Measurements from ENCODE around the gene LRRK2.
"Not testable (repeated sequence)": the region's sequence is repeated elsewhere in the genome, so short reads cannot be mapped to it uniquely, and the experiment has no call there.

Gene LRRK2

DNA sequence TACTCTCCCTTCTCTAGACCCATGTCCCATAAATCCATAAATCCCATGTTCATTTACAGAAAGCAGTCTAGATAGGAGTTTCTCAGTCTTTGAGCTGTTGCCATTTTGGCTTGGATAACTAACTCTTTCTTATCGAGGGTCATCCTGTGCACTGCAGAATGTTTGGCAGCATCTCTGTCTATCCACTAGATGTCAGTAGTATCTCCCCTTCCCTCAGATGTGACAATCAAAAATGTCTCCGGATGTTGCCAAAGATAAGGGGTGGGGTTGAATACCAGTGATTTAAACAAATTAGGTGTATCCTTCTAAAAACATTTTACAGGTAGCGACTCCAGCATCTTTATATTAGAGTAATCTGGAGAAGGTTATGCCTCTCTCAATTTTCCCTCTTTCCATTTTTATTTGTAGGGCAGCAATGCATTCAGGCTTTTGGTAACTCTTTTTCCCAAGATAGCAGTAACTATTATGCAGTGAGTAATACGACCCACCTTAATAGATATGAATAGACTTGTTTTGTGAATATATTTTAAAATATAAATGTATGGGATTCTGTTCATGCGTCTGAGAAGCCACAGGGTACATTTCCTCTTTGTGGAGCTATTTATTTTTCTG lies 100.7 kb downstream of the LRRK2 start:
- peak; percentile 71 for DNase-seq

DNA sequence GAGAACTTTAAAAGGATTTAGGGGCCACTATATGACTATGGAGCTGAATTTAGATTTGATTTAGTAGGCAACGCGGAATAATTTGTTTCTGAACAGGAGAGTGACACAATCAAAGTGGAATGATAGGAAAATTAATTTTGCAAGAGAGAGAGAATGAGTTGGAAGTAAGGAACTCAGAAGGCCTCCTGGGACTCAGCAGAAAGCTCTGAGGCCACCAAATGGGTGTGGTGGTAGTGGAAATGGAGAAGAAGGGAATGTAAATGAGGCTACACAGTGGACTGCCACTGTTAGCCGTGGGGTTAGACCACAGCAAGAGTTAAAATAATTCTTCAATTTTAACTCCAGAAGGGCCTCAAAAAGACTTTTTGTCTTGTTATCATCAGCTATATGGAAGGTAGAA lies 102.7 kb downstream of the LRRK2 start:
- no peak for DNase-seq

- no peak for DNase-seq
Measured at GRCh38 chr12:40330180-40330579, 105.4 kb downstream of the LRRK2 start.

DNA sequence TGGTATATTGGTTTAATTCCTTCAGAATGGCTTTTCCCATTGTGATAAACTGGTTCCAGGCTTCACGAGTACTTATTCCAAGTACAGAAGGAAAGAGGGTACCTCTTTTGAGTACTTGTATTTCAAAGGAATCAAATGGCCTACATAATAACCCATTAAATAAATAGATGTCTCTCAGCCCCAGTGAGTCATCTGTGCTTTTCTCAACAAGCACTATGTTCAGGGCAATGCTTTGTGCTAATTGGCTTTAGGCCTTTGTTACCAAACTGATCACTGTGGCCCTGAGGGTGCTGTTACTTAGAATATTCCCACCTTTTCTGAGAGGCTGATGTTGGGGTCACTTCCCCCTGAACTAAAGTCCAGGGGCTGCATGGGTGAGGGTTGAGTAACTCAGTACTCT lies 107.1 kb downstream of the LRRK2 start:
- no peak for DNase-seq

- no peak for DNase-seq
Measured at GRCh38 chr12:40335991-40336390, 111.2 kb downstream of the LRRK2 start.

GRCh38 chr12:40336573-40337199 lies 111.9 kb downstream of the LRRK2 start:
- DNase-seq, result peak; percentile 51

DNA sequence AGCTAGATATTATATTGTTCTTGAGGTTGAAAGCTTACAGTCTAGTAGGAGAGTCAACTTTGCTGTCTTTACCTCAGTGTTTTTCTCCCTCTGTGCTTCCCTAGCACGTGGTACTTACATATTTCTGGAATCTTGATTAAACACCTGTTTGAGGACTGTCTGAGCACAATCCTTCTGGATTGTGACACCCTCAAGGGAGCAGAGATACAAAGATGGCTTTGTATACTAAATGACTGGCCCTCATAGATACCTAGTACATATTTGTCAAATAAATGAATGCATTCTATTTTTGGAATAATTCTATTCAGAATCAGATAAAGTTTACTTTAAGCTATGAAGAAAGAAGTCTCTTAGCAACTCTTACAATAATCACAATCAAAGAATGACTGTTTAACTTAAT lies 113.3 kb downstream of the LRRK2 start:
- DNase-seq, result no peak

- DNase-seq, result no peak
Measured at GRCh38 chr12:40338621-40339020, 113.8 kb downstream of the LRRK2 start.

- DNase-seq, result no peak
Measured at GRCh38 chr12:40342010-40342409, 117.2 kb downstream of the LRRK2 start.

GRCh38 chr12:40343124-40343523 lies 118.3 kb downstream of the LRRK2 start:
- DNase-seq, result no peak

DNA sequence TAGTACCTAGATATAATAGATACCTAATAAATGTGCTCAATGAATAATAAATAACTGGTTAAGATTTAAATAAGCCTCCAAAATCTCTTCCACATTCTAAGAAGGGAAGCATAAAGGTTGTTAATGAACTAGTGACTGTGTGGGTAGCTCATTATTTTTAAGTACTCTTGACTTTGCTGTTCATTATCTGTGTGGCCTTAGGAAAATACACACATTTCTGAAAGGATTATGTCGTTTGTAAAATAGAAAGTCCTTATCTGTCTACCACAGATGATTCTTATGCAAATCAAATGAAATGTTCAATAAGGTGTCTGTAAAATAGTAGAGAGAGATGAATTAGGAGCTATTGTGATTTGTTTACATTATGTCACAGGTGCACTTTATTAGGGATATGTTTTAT lies 119.5 kb downstream of the LRRK2 start:
- no peak for DNase-seq

GRCh38 chr12:40351976-40352375 lies 127.2 kb downstream of the LRRK2 start:
- DNase-seq, result no peak

DNA sequence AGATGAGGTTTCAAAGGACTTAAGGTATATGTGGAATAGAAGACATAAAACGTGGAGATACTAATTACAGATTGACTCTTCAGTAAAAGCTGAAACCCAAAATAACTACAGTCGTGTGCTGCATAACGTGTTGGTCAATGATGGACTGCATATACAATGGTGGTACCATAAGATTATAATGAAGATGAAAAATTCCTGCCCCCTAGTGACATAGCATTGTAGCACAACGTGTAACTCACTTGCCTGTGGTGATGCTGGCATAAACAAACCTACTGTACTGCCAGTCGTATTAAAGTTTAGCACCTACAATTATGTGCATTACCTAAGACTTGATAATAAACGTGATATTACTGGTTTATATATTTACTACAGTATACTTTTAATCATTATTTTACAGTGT lies 150.3 kb downstream of the LRRK2 start:
- DNase-seq, result peak; percentile 26

DNA sequence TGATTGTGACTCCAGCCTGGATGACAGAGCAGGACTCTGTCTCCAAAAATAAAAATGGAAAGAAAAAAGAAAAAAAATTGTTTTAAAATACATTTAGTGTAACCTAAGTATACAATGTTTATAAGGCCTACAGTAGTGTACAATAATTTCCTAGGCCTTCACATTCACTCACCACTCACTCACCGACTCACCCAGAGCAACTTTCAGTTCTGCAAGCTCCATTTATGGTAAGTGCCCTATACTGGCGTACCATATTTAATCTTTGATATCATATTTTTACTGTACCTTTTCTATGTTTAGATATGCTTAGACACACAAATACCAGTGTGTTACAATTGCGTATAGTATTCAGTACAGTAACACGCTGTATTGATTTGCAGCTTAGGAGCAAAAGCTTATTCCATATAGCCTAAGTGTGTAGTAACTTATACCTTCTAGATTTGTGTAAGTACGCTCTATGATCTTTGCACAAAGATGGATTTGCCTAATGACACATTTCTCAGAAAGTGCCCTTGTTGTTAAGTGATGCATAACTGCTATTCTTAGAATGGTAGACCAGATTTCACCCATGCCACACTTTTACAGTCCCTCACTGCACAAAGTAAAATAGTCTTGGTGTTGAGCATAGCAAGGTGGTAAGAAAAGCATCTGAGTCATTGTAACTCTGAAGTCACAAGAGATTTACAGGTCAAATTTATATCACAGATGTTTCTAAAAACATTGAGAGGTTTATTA lies 151.9 kb downstream of the LRRK2 start:
- no peak for DNase-seq

DNA sequence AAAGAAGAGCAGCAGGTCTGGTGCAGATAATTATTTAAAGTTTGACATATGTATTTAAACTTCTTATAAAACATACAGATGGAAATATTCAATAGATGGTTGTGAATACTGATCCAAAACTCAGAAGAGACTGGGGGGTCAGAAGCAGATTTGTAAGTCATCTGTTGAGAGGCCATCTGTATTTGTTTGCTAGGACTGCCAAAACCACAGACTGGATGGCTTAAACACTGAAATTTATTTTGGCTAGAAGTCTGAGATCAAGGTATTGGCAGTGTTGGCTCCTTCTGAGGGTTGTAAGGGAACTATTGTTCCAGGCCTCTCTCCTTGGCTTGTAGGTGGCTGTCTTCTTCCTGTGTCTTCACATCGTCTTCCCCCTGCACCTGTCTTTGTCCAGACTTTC lies 153.9 kb downstream of the LRRK2 start:
- DNase-seq, result no peak

DNA sequence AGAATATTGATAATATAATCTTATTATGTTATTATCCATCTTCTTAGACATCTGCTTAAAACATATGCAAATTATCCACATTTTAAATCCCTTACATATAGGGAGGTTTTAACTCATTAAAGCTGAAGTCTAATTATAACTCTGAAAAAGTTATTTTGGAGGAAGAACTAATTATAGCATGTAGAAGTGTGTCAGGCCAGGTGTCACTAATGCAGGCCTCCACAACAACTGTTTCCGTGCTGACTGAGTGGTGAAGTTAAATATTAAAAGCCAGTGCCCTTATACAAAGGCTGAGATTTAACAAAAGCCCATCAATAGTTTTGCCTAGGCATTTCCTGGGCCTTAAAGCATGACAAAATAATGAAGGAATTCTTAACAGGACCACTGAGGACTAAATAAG lies 157.4 kb downstream of the LRRK2 start:
- DNase-seq, result no peak

DNA sequence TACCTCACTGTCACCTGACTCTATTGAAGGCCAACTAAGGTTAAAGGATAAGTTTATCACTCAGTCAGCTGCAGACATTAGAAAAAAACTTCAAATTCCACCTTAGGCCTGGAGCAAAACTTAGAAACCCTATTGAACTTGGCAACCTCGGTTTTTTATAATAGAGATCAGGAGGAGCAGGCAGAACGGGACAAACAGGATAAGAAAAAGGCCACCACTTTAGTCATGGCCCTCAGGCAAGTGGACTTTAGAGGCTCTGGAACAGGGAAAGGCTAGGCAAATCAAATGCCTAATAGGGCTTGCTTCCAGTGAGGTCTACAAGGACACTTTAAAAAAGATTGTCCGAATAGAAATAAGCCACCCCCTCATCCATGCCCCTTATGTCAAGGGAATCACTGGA lies 162.5 kb downstream of the LRRK2 start:
- not testable (repeated sequence) for DNase-seq

GRCh38 chr12:40390980-40391379 lies 166.2 kb downstream of the LRRK2 start:
- DNase-seq, result no peak

GRCh38 chr12:40393026-40393425 lies 168.2 kb downstream of the LRRK2 start:
- no peak for DNase-seq

GRCh38 chr12:40399656-40400055 lies 174.9 kb downstream of the LRRK2 start:
- DNase-seq, result no peak

DNA sequence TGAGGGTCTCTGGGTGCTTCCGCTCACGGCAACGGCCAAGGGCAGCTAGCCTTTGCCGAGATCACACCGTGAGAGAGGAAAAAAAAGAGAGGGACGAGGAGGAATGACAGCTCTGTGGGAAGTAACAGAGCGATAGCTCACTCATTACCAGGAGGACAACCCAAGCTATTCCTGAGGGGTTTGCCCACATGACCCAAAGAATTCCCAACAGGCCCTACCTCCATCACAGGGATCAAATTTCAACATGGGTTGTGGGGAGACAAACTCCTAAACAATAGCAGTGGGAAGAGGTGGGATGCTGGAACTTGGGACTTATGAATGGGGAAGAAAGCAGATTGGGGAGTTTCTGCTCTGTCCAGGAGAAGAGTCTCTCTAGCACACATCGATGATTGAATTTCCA lies 180.6 kb downstream of the LRRK2 start:
- DNase-seq, result no peak

Measured in hematopoietic multipotent progenitor cell treated with erythropoietin and hydrocortisone succinate and interleukin-3 and kit ligand, for 4 days (in vitro differentiated cells).